HG02759 (cell line): ENCODE data around the gene WDFY3.

Source experiments
- ATAC-seq: cut with Tn5 transposase; IDR thresholded peaks from one replicate; pipeline ENCODE4 v1.9.1; 2021; ENCODE audit warnings: mild to moderate bottlenecking, moderate library complexity; ENCODE audit not compliant: unreplicated experiment

The WDFY3 gene

GRCh38 chr4:84638092-84638491 is 328.4 kb downstream of the WDFY3 start:
- ATAC-seq = no peak

GRCh38 chr4:84634961-84635360 is 331.5 kb downstream of the WDFY3 start:
- ATAC-seq = no peak

- ATAC-seq = no peak
Observed at GRCh38 chr4:84632092-84632491, 334.4 kb downstream of the WDFY3 start.

- no peak for ATAC-seq
Observed at GRCh38 chr4:84631573-84631972, 334.9 kb downstream of the WDFY3 start.

- no peak for ATAC-seq
Observed at GRCh38 chr4:84626673-84627072, 339.8 kb downstream of the WDFY3 start.

- ATAC-seq = no peak
Observed at GRCh38 chr4:84623661-84624060, 342.8 kb downstream of the WDFY3 start.

- ATAC-seq = no peak
Observed at GRCh38 chr4:84622959-84623358, 343.5 kb downstream of the WDFY3 start.
